H9 (cell line): ENCODE data around the gene VIM. TPM values are rescaled to one million over a fixed set of nuclear protein-coding genes. Genes with fewer than 3 reads are reported as not detected.
A peak's percentile ranks its signal among the peaks of the same experiment; 100 is the strongest.

ENCODE experiments used
- DNase-seq: peaks from one replicate; pipeline ENCODE4 v3.0.0-alpha.2; 2017
- H2AFZ ChIP-seq: one replicate; pipeline ENCODE4 v1.6.1; 2013; ENCODE audit warnings: mild to moderate bottlenecking, low read length, control low read depth, moderate library complexity
- H2AK5ac ChIP-seq: 2 replicates; pipeline ENCODE4 v1.6.1; 2013; ENCODE audit warnings: low read length, control low read depth, mixed read lengths; ENCODE audit not compliant: insufficient read length
- H2BK120ac ChIP-seq: one replicate; pipeline ENCODE4 v1.6.1; 2013; ENCODE audit warnings: low read depth, mild to moderate bottlenecking, low read length, control low read depth, inconsistent platforms; ENCODE audit not compliant: poor library complexity, severe bottlenecking
- H2BK12ac ChIP-seq: 2 replicates; pipeline ENCODE4 v1.6.1; 2013; ENCODE audit warnings: low read length, control low read depth, mixed read lengths, low read depth; ENCODE audit not compliant: insufficient read length
- H2BK15ac ChIP-seq: 2 replicates; pipeline ENCODE4 v1.6.1; 2013; ENCODE audit warnings: low read depth, low read length, control low read depth
- H2BK20ac ChIP-seq: one replicate; pipeline ENCODE4 v1.6.1; 2013; ENCODE audit warnings: low read depth, mild to moderate bottlenecking, low read length, control low read depth, inconsistent platforms; ENCODE audit not compliant: poor library complexity, severe bottlenecking
- H2BK5ac ChIP-seq: 2 replicates; pipeline ENCODE4 v1.6.1; 2013; ENCODE audit warnings: low read length, control low read depth, mixed read lengths; ENCODE audit not compliant: insufficient read length
- H3K14ac ChIP-seq: 2 replicates; pipeline ENCODE4 v1.6.1; 2013; ENCODE audit warnings: low read length, control low read depth; ENCODE audit not compliant: insufficient read depth
- H3K18ac ChIP-seq: 2 replicates; pipeline ENCODE4 v1.6.1; 2013; ENCODE audit warnings: low read depth, mild to moderate bottlenecking, mixed read lengths, low read length, control low read depth; ENCODE audit not compliant: insufficient read length
- H3K23ac ChIP-seq: 2 replicates; pipeline ENCODE4 v1.6.1; 2013; ENCODE audit warnings: low read length, control low read depth, mixed read lengths, low read depth; ENCODE audit not compliant: insufficient read length
- H3K23me2 ChIP-seq: 2 replicates; pipeline ENCODE4 v1.6.1; 2013; ENCODE audit warnings: low read depth, mild to moderate bottlenecking, mixed read lengths, low read length, control low read depth; ENCODE audit not compliant: insufficient read length, poor library complexity, severe bottlenecking
- H3K27ac ChIP-seq: 2 replicates; pipeline ENCODE4 v1.5.1; 2013; ENCODE audit warnings: low read length, control low read depth, mixed read lengths, low read depth; ENCODE audit not compliant: insufficient read length
- H3K27me3 ChIP-seq: 2 replicates; pipeline ENCODE4 v1.6.1; 2013; ENCODE audit warnings: low read length, control low read depth, inconsistent platforms; ENCODE audit not compliant: insufficient read depth
- H3K4ac ChIP-seq: 2 replicates; pipeline ENCODE4 v1.6.1; 2013; ENCODE audit warnings: low read depth, mild to moderate bottlenecking, control low read depth, inconsistent platforms, low read length, moderate library complexity
- H3K4me1 ChIP-seq: 2 replicates; pipeline ENCODE4 v1.6.1; 2013; ENCODE audit warnings: low read length, control low read depth, inconsistent platforms; ENCODE audit not compliant: insufficient read depth
- H3K4me2 ChIP-seq: 2 replicates; pipeline ENCODE4 v1.6.1; 2013; ENCODE audit warnings: low read length, control low read depth, mixed read lengths; ENCODE audit not compliant: insufficient read length, insufficient read depth
- H3K56ac ChIP-seq: 2 replicates; pipeline ENCODE4 v1.6.1; 2013; ENCODE audit warnings: low read depth, mild to moderate bottlenecking, mixed read lengths, low read length, control low read depth; ENCODE audit not compliant: insufficient read length
- H3K79me1 ChIP-seq: 2 replicates; pipeline ENCODE4 v1.6.1; 2013; ENCODE audit warnings: low read depth, mild to moderate bottlenecking, moderate library complexity, low read length, control low read depth, inconsistent platforms; ENCODE audit not compliant: insufficient read depth, poor library complexity, severe bottlenecking
- H3K79me2 ChIP-seq: 2 replicates; pipeline ENCODE4 v1.6.1; 2013; ENCODE audit warnings: low read length, control low read depth, inconsistent platforms; ENCODE audit not compliant: insufficient read depth
- H3K9ac ChIP-seq: 2 replicates; pipeline ENCODE4 v1.6.1; 2013; ENCODE audit warnings: low read length, control low read depth, mixed read lengths; ENCODE audit not compliant: insufficient read length; ENCODE audit errors: extremely low read depth
- H3K9me3 ChIP-seq: one replicate; pipeline ENCODE4 v1.6.1; 2013; ENCODE audit warnings: low read depth, low read length, inconsistent platforms; ENCODE audit not compliant: control insufficient read depth
- H3T11ph ChIP-seq: one replicate; pipeline ENCODE4 v1.6.1; 2013; ENCODE audit warnings: mild to moderate bottlenecking, low read length, control low read depth, inconsistent platforms
- H4K20me1 ChIP-seq: one replicate; pipeline ENCODE4 v1.6.1; 2013; ENCODE audit not compliant: control insufficient read depth, insufficient read length, insufficient read depth
- H4K5ac ChIP-seq: 2 replicates; pipeline ENCODE4 v1.6.1; 2013; ENCODE audit warnings: low read depth, mild to moderate bottlenecking, mixed read lengths, low read length, control low read depth; ENCODE audit not compliant: insufficient read length
- H4K8ac ChIP-seq: replicated peaks from 2 replicates; pipeline ENCODE4 v1.6.1; 2013; ENCODE audit warnings: low read length, control low read depth, mixed read lengths, low read depth; ENCODE audit not compliant: insufficient read length
- H4K91ac ChIP-seq: 2 replicates; pipeline ENCODE4 v1.6.1; 2013; ENCODE audit warnings: low read depth, mild to moderate bottlenecking, moderate library complexity, mixed read lengths, low read length, control low read depth; ENCODE audit not compliant: insufficient read length
- H3K27ac Mint-ChIP-seq, 3 experiments: 2 replicates in 2 of 3; 3 replicates in 1 of 3; pipeline ENCODE4 v1.8.0; 2020 to 2021; ENCODE audit warnings: mixed read lengths in 3 of 3, mild to moderate bottlenecking in 1 of 3, moderate library complexity in 1 of 3
- H3K27me3 Mint-ChIP-seq: 2 replicates; pipeline ENCODE4 v1.8.0; 2021; ENCODE audit warnings: low read depth, mild to moderate bottlenecking, moderate library complexity, mixed read lengths
- H3K36me3 Mint-ChIP-seq, 3 experiments: 2 replicates in 2 of 3; 3 replicates in 1 of 3; pipeline ENCODE4 v1.8.0; 2020 to 2021; ENCODE audit warnings: low read depth in 3 of 3, mixed read lengths in 3 of 3; ENCODE audit not compliant: insufficient read depth in 1 of 3
- H3K4me1 Mint-ChIP-seq, 2 experiments: 2 replicates each; pipeline ENCODE4 v1.8.0; 2020; ENCODE audit warnings: mixed read lengths in 2 of 2
- H3K4me3 Mint-ChIP-seq, 2 experiments: 2 replicates in 1 of 2; 3 replicates in 1 of 2; pipeline ENCODE4 v1.8.0; 2020 to 2021; ENCODE audit warnings: mild to moderate bottlenecking in 2 of 2, mixed read lengths in 2 of 2, moderate library complexity in 1 of 2
- H3K9me3 Mint-ChIP-seq, 2 experiments: 2 replicates in 1 of 2; 3 replicates in 1 of 2; pipeline ENCODE4 v1.8.0; 2020; ENCODE audit warnings: mild to moderate bottlenecking in 2 of 2, mixed read lengths in 2 of 2, moderate library complexity in 1 of 2
- WGBS: extraction: QIAGEN DNeasy Blood & Tissue Kit; methylation state at CpG from one replicate; pipeline ENCODE4 v1.1.7; 2013; ENCODE audit warnings: missing lambda C conversion rate, low lambda C conversion rate, mixed read lengths; ENCODE audit not compliant: insufficient read length; ENCODE audit errors: extremely low coverage; 5-methylcytosine and 5-hydroxymethylcytosine counted together
- total RNA-seq: library from RNA; stranded (reverse); gene quantifications from 2 replicates; pipeline ENCODE4 v1.2.1, GENCODE V29; 2021
- TF ChIP-seq, protein P1 (sequence below): fragments of 200-600 bp; sonication (generic); conservative IDR thresholded peaks from 3 replicates; pipeline ENCODE4 v1.8.0; 2021; ENCODE audit warnings: antibody characterized with exemption, mild to moderate bottlenecking

Gene VIM
- total RNA-seq, 1 experiment from 2014 or later: 232 TPM

- Histone ChIP-seq H4K91ac (no peak overlapping the region), H3K4ac (no peak overlapping the region), H3K4me1 (peaks cover 7% of the 10 kb centered on the region; the same call in 1 of the 2 replicates), H2BK12ac (no peak overlapping the region), H3K27me3 (no peaks in the 10 kb centered on the region), H3K4me2 (no peak overlapping the region), H2BK15ac (no peak overlapping the region), H3T11ph (no peak overlapping the region), H3K79me2 (no peaks in the 10 kb centered on the region), H3K14ac (no peak overlapping the region), H2AK5ac (no peak overlapping the region), H3K23ac (no peak overlapping the region), H3K9ac (no peak overlapping the region), H3K18ac (no peak overlapping the region), H2BK120ac (no peak overlapping the region), H2BK20ac (no peak overlapping the region), H3K9me3 (no peaks in the 10 kb centered on the region), H3K56ac (no peak overlapping the region), H4K8ac (no peak overlapping the region), H3K79me1 (no peaks in the 10 kb centered on the region), H2BK5ac (no peak overlapping the region), H4K5ac (no peak overlapping the region), H3K27ac (no peak overlapping the region), H3K23me2 (no peaks in the 10 kb centered on the region), H4K20me1 (no peaks in the 10 kb centered on the region), H2AFZ (no peak overlapping the region)
- no peaks in the 10 kb centered on the region for H3K9me3 Mint-ChIP-seq
- H3K4me3 Mint-ChIP-seq: no peak overlapping the region
- no peaks in the 10 kb centered on the region for H3K27me3 Mint-ChIP-seq
- H3K27ac Mint-ChIP-seq: peak overlapping the region in 1 of 3 experiments; percentile 60; a peak in 1 of 7 replicates
- TF ChIP-seq, protein P1, sequence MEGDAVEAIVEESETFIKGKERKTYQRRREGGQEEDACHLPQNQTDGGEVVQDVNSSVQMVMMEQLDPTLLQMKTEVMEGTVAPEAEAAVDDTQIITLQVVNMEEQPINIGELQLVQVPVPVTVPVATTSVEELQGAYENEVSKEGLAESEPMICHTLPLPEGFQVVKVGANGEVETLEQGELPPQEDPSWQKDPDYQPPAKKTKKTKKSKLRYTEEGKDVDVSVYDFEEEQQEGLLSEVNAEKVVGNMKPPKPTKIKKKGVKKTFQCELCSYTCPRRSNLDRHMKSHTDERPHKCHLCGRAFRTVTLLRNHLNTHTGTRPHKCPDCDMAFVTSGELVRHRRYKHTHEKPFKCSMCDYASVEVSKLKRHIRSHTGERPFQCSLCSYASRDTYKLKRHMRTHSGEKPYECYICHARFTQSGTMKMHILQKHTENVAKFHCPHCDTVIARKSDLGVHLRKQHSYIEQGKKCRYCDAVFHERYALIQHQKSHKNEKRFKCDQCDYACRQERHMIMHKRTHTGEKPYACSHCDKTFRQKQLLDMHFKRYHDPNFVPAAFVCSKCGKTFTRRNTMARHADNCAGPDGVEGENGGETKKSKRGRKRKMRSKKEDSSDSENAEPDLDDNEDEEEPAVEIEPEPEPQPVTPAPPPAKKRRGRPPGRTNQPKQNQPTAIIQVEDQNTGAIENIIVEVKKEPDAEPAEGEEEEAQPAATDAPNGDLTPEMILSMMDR: no peak
- peaks cover 51 to 58% of the 10 kb centered on the region in 2 experiments for H3K4me1 Mint-ChIP-seq
- no peak for DNase-seq
- WGBS: no CpG with 5 or more reads among the region's 1 CpG
- H3K36me3 Mint-ChIP-seq: no peaks in the 10 kb centered on the region; a peak in 1 of 7 replicates
Observed at GRCh38 chr10:17217631-17218232, 10.3 kb upstream of the VIM start.
